Liver (tissue), 9 donors: ENCODE measurements around the gene YPEL3. TPM values are rescaled to one million over a fixed set of nuclear protein-coding genes. Genes with fewer than 3 reads are reported as not detected.

Source experiments
- DNase-seq: peaks from one replicate; pipeline ENCODE4 v3.0.0-alpha.2; 2017; ENCODE audit warnings: low spot score
- H3K27ac ChIP-seq, 2 donors: one replicate each; pipeline ENCODE4 v1.7.0; 2013; ENCODE audit warnings: inconsistent platforms in 2 of 2, low read length in 2 of 2, control low read depth in 1 of 2, low read depth in 1 of 2, mild to moderate bottlenecking in 1 of 2
- H3K27me3 ChIP-seq, 4 donors: one replicate each; pipeline versions ENCODE4 v1.6.1 to v1.7.0; 2013; ENCODE audit warnings: low read length in 3 of 4, inconsistent platforms in 1 of 4, mild to moderate bottlenecking in 1 of 4, moderate library complexity in 1 of 4; ENCODE audit not compliant: control insufficient read depth in 4 of 4, insufficient read depth in 4 of 4
- H3K36me3 ChIP-seq, 4 donors: one replicate each; pipeline versions ENCODE4 v1.6.1 to v1.7.0; 2013; ENCODE audit warnings: low read length in 3 of 4, mild to moderate bottlenecking in 3 of 4, low read depth in 1 of 4, moderate library complexity in 1 of 4; ENCODE audit not compliant: control insufficient read depth in 4 of 4, insufficient read depth in 3 of 4
- H3K4me1 ChIP-seq, 4 donors: one replicate each; pipeline versions ENCODE4 v1.6.1 to v1.7.0; 2013; ENCODE audit warnings: low read length in 3 of 4, mild to moderate bottlenecking in 3 of 4, moderate library complexity in 1 of 4; ENCODE audit not compliant: control insufficient read depth in 4 of 4, insufficient read depth in 4 of 4
- H3K4me3 ChIP-seq, 3 donors: one replicate each; pipeline versions ENCODE4 v1.6.1 to v1.7.0; 2013; ENCODE audit warnings: low read length in 3 of 3, control low read depth in 1 of 3, low read depth in 1 of 3, mild to moderate bottlenecking in 1 of 3
- H3K9ac ChIP-seq, 2 donors: one replicate each; pipeline ENCODE4 v1.7.0; 2013; ENCODE audit warnings: low read length in 2 of 2, mild to moderate bottlenecking in 2 of 2, moderate library complexity in 2 of 2, control low read depth in 1 of 2, low read depth in 1 of 2
- H3K9me3 ChIP-seq, 4 donors: one replicate each; pipeline versions ENCODE4 v1.6.1 to v1.7.0; 2013; ENCODE audit warnings: low read length in 3 of 4; ENCODE audit not compliant: control insufficient read depth in 4 of 4
- ATF3 ChIP-seq: IDR thresholded peaks from 2 replicates; pipeline ENCODE4 v1.6.1; 2016; ENCODE audit warnings: antibody characterized with exemption
- CTCF ChIP-seq: fragments of 150-350 bp; IDR thresholded peaks from 2 replicates; pipeline ENCODE4 v1.5.1; 2017; ENCODE audit warnings: improper control_type of control experiment, low read depth, low read length; ENCODE audit not compliant: missing input control
- FOXA1 ChIP-seq: IDR thresholded peaks from 2 replicates; pipeline ENCODE4 v1.6.1; 2016; ENCODE audit warnings: antibody characterized with exemption
- FOXA2 ChIP-seq: IDR thresholded peaks from 2 replicates; pipeline ENCODE4 v1.6.1; 2016; ENCODE audit warnings: antibody characterized with exemption
- GABPA ChIP-seq, 2 donors: IDR thresholded peaks in 1 of 2; conservative IDR thresholded peaks in 1 of 2; 2 replicates each; pipeline ENCODE4 v1.6.1; 2016; ENCODE audit warnings: antibody characterized with exemption in 2 of 2, mild to moderate bottlenecking in 1 of 2, moderate library complexity in 1 of 2
- HNF4G ChIP-seq: IDR thresholded peaks from 2 replicates; pipeline ENCODE4 v1.6.1; 2016; ENCODE audit warnings: antibody characterized with exemption
- JUND ChIP-seq, 2 donors: IDR thresholded peaks; 2 replicates each; pipeline ENCODE4 v1.6.1; 2016; ENCODE audit warnings: antibody characterized with exemption in 2 of 2
- MAX ChIP-seq: IDR thresholded peaks from 2 replicates; pipeline ENCODE4 v1.6.1; 2016; ENCODE audit warnings: antibody characterized with exemption
- NR2F2 ChIP-seq: IDR thresholded peaks from 2 replicates; pipeline ENCODE4 v1.6.1; 2016; ENCODE audit warnings: antibody characterized with exemption
- RAD21 ChIP-seq, 2 donors: IDR thresholded peaks; 2 replicates each; pipeline ENCODE4 v1.6.1; 2016; ENCODE audit warnings: antibody characterized with exemption in 2 of 2, mild to moderate bottlenecking in 2 of 2
- RXRA ChIP-seq, 2 donors: IDR thresholded peaks; 2 replicates each; pipeline ENCODE4 v1.6.1; 2017 to 2018; ENCODE audit warnings: antibody characterized with exemption in 2 of 2, mild to moderate bottlenecking in 1 of 2
- SP1 ChIP-seq: IDR thresholded peaks from 2 replicates; pipeline ENCODE4 v1.6.1; 2018; ENCODE audit warnings: antibody characterized with exemption, mild to moderate bottlenecking
- TAF1 ChIP-seq: conservative IDR thresholded peaks from 2 replicates; pipeline ENCODE4 v1.6.1; 2016; ENCODE audit warnings: antibody characterized with exemption, mild to moderate bottlenecking
- YY1 ChIP-seq: IDR thresholded peaks from 2 replicates; pipeline ENCODE4 v1.6.1; 2016; ENCODE audit warnings: antibody characterized with exemption, mild to moderate bottlenecking
- ZBTB33 ChIP-seq: IDR thresholded peaks from 2 replicates; pipeline ENCODE4 v1.6.1; 2016; ENCODE audit warnings: antibody characterized with exemption
- WGBS: extraction: QIAGEN DNeasy Blood & Tissue Kit; methylation state at CpG from one replicate; pipeline ENCODE4 v1.1.7; 2013; 5-methylcytosine and 5-hydroxymethylcytosine counted together
- polyA plus RNA-seq, 2 donors: library from polyadenylated mRNA; stranded (reverse) in 1 of 2; unstranded in 1 of 2; fragments of 200-250 nt in 1 of 2; fragments of >200 nt in 1 of 2; fragmentation: Nextera tagmentation in 1 of 2; extraction: Ambion mirVana in 1 of 2; gene quantifications; one replicate each; pipeline versions ENCODE4 v1.2.1 to v1.2.3, GENCODE V29; 2013 to 2015
- total RNA-seq, 2 donors: library from RNA; depleted of rRNA; stranded (reverse); fragments of >200 nt; gene quantifications; one replicate each; pipeline ENCODE4 v1.2.3, GENCODE V29; 2014
- TF ChIP-seq, protein P1 (sequence below): IDR thresholded peaks from 2 replicates; pipeline ENCODE4 v1.6.1; 2016; ENCODE audit warnings: antibody characterized with exemption, mild to moderate bottlenecking
- donor health status: healthy.
- donor health status: healthy.
- donor health status: healthy.
- donor health status: healthy.
- donor health status: healthy.

Gene YPEL3
- total and polyA plus RNA-seq, 4 donors: 10.5 to 42.7 (median 24.5) TPM

- DNase-seq: no peak
- H3K27me3 ChIP-seq: no peaks in the 10 kb centered on the region
- no peak for TF ChIP-seq RXRA (IDR thresholded peaks at IDR 0.05)
- TF ChIP-seq YY1: no peak
- no peak for TF ChIP-seq HNF4G
- no peak for TF ChIP-seq RAD21 (IDR thresholded peaks at IDR 0.05)
- no peak overlapping the region for H3K27ac ChIP-seq
- H3K36me3 ChIP-seq: peaks cover 14 to 41% (median 31%) of the 10 kb centered on the region in 4 donors
- no peak overlapping the region for H3K9ac ChIP-seq
- no peak overlapping the region for H3K4me3 ChIP-seq
- H3K4me1 ChIP-seq: peaks cover 7 to 44% (median 27%) of the 10 kb centered on the region in 4 donors
- 90% methylated on average over 7 of the region's 7 CpGs for WGBS
- no peaks in the 10 kb centered on the region for H3K9me3 ChIP-seq
Observed at GRCh38 chr16:30078744-30079143, 17.3 kb downstream of the YPEL3 start.

DNA sequence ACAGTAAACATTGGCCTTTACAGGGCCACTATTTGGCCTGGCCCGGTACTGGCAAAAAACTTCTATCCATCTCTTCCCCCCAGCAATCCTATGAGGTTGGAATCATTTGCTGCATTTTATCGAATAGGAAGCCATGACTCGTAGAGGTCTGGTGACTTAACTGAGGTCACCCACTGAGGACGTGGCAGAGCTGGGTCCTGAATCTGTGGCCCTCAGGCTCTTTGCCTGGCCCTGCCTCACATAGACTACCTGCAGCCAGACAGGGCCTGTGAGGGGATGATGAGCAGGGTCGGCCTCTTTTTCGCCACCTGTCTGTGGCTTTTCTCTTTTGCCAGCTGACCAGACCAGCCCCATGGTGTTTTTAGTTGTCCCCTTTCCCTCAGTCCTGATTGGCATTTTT is 18.4 kb downstream of the YPEL3 start:
- H3K36me3 ChIP-seq: peaks cover 4 to 31% (median 20%) of the 10 kb centered on the region in 4 donors
- WGBS: 82% methylated on average over 6 of the region's 6 CpGs
- no peak for DNase-seq
- no peak for TF ChIP-seq ATF3
- no peak for TF ChIP-seq ZBTB33
- TF ChIP-seq, protein P1, sequence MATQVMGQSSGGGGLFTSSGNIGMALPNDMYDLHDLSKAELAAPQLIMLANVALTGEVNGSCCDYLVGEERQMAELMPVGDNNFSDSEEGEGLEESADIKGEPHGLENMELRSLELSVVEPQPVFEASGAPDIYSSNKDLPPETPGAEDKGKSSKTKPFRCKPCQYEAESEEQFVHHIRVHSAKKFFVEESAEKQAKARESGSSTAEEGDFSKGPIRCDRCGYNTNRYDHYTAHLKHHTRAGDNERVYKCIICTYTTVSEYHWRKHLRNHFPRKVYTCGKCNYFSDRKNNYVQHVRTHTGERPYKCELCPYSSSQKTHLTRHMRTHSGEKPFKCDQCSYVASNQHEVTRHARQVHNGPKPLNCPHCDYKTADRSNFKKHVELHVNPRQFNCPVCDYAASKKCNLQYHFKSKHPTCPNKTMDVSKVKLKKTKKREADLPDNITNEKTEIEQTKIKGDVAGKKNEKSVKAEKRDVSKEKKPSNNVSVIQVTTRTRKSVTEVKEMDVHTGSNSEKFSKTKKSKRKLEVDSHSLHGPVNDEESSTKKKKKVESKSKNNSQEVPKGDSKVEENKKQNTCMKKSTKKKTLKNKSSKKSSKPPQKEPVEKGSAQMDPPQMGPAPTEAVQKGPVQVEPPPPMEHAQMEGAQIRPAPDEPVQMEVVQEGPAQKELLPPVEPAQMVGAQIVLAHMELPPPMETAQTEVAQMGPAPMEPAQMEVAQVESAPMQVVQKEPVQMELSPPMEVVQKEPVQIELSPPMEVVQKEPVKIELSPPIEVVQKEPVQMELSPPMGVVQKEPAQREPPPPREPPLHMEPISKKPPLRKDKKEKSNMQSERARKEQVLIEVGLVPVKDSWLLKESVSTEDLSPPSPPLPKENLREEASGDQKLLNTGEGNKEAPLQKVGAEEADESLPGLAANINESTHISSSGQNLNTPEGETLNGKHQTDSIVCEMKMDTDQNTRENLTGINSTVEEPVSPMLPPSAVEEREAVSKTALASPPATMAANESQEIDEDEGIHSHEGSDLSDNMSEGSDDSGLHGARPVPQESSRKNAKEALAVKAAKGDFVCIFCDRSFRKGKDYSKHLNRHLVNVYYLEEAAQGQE: no peak
- no peak for TF ChIP-seq RXRA (IDR thresholded peaks at IDR 0.05)
- TF ChIP-seq SP1: no peak
- TF ChIP-seq NR2F2: no peak
- TF ChIP-seq HNF4G: no peak
- TF ChIP-seq TAF1: no peak
- H3K9me3 ChIP-seq: no peaks in the 10 kb centered on the region
- H3K4me1 ChIP-seq: peaks cover 7 to 44% (median 27%) of the 10 kb centered on the region in 4 donors
- no peak overlapping the region for H3K4me3 ChIP-seq
- H3K9ac ChIP-seq: peak overlapping the region in 1 of 2 donors; percentile 5
- no peak overlapping the region for H3K27ac ChIP-seq
- H3K27me3 ChIP-seq: no peaks in the 10 kb centered on the region

DNA sequence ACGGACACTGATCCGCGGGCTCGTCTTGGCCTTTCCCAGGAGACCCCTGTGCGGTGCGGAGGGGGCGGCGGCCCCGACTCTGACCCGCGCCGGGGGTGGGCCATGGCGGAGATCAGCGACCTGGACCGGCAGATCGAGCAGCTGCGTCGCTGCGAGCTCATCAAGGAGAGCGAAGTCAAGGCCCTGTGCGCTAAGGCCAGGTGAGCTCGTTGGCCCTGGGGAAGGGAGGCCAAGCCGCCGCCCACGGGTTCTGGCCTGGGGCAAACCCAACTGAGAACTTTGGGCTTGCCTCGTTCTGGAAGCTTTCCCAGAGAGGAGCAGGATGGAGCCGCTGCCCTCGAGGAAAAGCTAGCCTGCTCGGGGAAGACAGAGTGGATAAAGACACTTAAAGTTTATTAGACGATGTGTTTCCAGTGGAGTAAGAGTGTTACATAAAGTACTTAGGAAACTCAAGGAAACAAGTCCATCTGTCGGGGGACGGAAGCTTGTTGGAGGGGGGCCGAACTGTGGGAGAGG is 19.7 kb downstream of the YPEL3 start:
- 2% methylated on average over 33 of the region's 33 CpGs for WGBS
- Histone ChIP-seq H3K36me3 (peaks cover 6 to 27% (median 18%) of the 10 kb centered on the region in 4 donors), H3K4me1 (peaks cover 7 to 44% (median 27%) of the 10 kb centered on the region in 4 donors), H3K9me3 (no peaks in the 10 kb centered on the region), H3K4me3 (peak overlapping the region; percentile 64 to 96 (median 95)), H3K27me3 (no peaks in the 10 kb centered on the region), H3K9ac (peak overlapping the region; percentile 52 to 72), H3K27ac (peak overlapping the region; percentile 94 to 95)
- DNase-seq: no peak
- TF ChIP-seq TAF1 (no peak), GABPA (IDR thresholded peaks at IDR 0.05 in 1 of 2, conservative IDR thresholded peaks at IDR 0.05 in 1 of 2) (no peak), NR2F2 (no peak), JUND (IDR thresholded peaks at IDR 0.05) (no peak), CTCF (no peak), MAX (no peak), FOXA2 (no peak), ZBTB33 (no peak), FOXA1 (no peak), RXRA (IDR thresholded peaks at IDR 0.05) (peak; percentile 11 to 17), HNF4G (no peak)
